OCI-LY1 (cell line): ENCODE data around the gene RALY.

Source experiments
- H2AFZ ChIP-seq: fragments of 200-600 bp; sonication (generic), shearing (Covaris generic); 2 replicates; pipeline ENCODE4 v1.6.0; 2014; ENCODE audit warnings: antibody characterized with exemption, mild to moderate bottlenecking, low read length
- H3F3A ChIP-seq: fragments of 200-600 bp; sonication (generic), shearing (Covaris generic); 2 replicates; pipeline ENCODE4 v1.6.0; 2014; ENCODE audit warnings: mild to moderate bottlenecking, antibody characterized with exemption, low read length, moderate library complexity; ENCODE audit not compliant: insufficient read depth
- H3K27ac ChIP-seq: fragments of 200-600 bp; sonication (generic); 2 replicates; pipeline ENCODE4 v1.5.1; 2014; ENCODE audit warnings: low read length, mixed run types, mild to moderate bottlenecking, low read depth; ENCODE audit not compliant: poor library complexity, severe bottlenecking
- H3K27me3 ChIP-seq: fragments of 200-600 bp; sonication (generic); 2 replicates; pipeline ENCODE4 v1.6.0; 2014; ENCODE audit warnings: antibody characterized with exemption, mild to moderate bottlenecking, low read length, moderate library complexity; ENCODE audit not compliant: insufficient read depth
- H3K36me3 ChIP-seq: fragments of 200-600 bp; sonication (generic); 2 replicates; pipeline ENCODE4 v1.6.1; 2014; ENCODE audit warnings: mild to moderate bottlenecking, antibody characterized with exemption, low read length, moderate library complexity, mixed read lengths; ENCODE audit not compliant: insufficient read depth
- H3K4me1 ChIP-seq: fragments of 200-600 bp; sonication (generic); 2 replicates; pipeline ENCODE4 v1.5.1; 2014; ENCODE audit warnings: mild to moderate bottlenecking, low read length, moderate library complexity; ENCODE audit not compliant: insufficient read depth, severe bottlenecking
- H3K4me2 ChIP-seq: fragments of 200-600 bp; sonication (generic), shearing (Covaris generic); 2 replicates; pipeline ENCODE4 v1.6.1; 2014; ENCODE audit warnings: low read length
- H3K4me3 ChIP-seq: fragments of 200-600 bp; sonication (generic); 2 replicates; pipeline ENCODE4 v1.5.1; 2014; ENCODE audit warnings: low read length, low read depth, mild to moderate bottlenecking, mixed read lengths; ENCODE audit not compliant: poor library complexity, severe bottlenecking
- H3K79me2 ChIP-seq: fragments of 200-600 bp; shearing (Covaris generic); 2 replicates; pipeline ENCODE4 v1.6.1; 2016; ENCODE audit warnings: mixed run types, low read length, mixed read lengths; ENCODE audit not compliant: insufficient read depth
- H3K9ac ChIP-seq: fragments of 200-600 bp; sonication (generic), shearing (Covaris generic); 2 replicates; pipeline ENCODE4 v1.6.1; 2014; ENCODE audit warnings: mild to moderate bottlenecking, low read length, mixed read lengths
- H3K9me2 ChIP-seq: fragments of 200-600 bp; sonication (generic), shearing (Covaris generic); 2 replicates; pipeline ENCODE4 v1.6.1; 2014; ENCODE audit warnings: low read depth, mild to moderate bottlenecking, low read length, mixed read lengths
- H3K9me3 ChIP-seq: fragments of 200-600 bp; shearing (Covaris generic); 2 replicates; pipeline ENCODE4 v1.6.1; 2014; ENCODE audit warnings: low read length, mixed read lengths
- H4K20me1 ChIP-seq: fragments of 200-600 bp; sonication (generic), shearing (Covaris generic); 2 replicates; pipeline ENCODE4 v1.6.0; 2016; ENCODE audit warnings: mild to moderate bottlenecking, low read length; ENCODE audit not compliant: insufficient read depth
- CTCF ChIP-seq: fragments of 200-600 bp; sonication (generic), shearing (Covaris generic); IDR thresholded peaks from 2 replicates; pipeline ENCODE4 v1.5.1; 2017; ENCODE audit warnings: mild to moderate bottlenecking, antibody characterized with exemption, low read length, moderate library complexity, mixed read lengths
- EZH2 ChIP-seq: fragments of 200-600 bp; sonication (generic), shearing (Covaris generic); IDR thresholded peaks from 2 replicates; pipeline ENCODE4 v1.8.0; 2017; ENCODE audit warnings: borderline replicate concordance, mixed run types, mild to moderate bottlenecking, antibody characterized with exemption, low read length, moderate library complexity, mixed read lengths

RALY gene

GRCh38 chr20:34062570-34063482 is 69.1 kb downstream of the RALY start:
- Histone ChIP-seq H4K20me1 (no peaks in the 10 kb centered on the region), H3K9ac (no peak overlapping the region), H3K9me2 (no peaks in the 10 kb centered on the region), H3K4me2 (no peak overlapping the region), H3F3A (no peaks in the 10 kb centered on the region), H3K9me3 (no peaks in the 10 kb centered on the region), H2AFZ (no peak overlapping the region), H3K4me1 (peaks cover 11% of the 10 kb centered on the region), H3K27me3 (no peaks in the 10 kb centered on the region), H3K79me2 (peaks cover 3% of the 10 kb centered on the region), H3K36me3 (peaks cover 43% of the 10 kb centered on the region; the same call in 1 of the 2 replicates), H3K27ac (no peak overlapping the region), H3K4me3 (no peak overlapping the region)
- no peak for TF ChIP-seq EZH2

- no peak overlapping the region for H3K4me3 ChIP-seq
- peaks cover 3% of the 10 kb centered on the region; the same call in 1 of the 2 replicates for H3K79me2 ChIP-seq
- no peak overlapping the region for H3K27ac ChIP-seq
- no peaks in the 10 kb centered on the region for H3F3A ChIP-seq
- no peaks in the 10 kb centered on the region for H3K27me3 ChIP-seq
- H3K36me3 ChIP-seq: peaks cover 41% of the 10 kb centered on the region; the same call in 1 of the 2 replicates
- no peak overlapping the region for H2AFZ ChIP-seq
- TF ChIP-seq CTCF (no peak), EZH2 (no peak)
- no peaks in the 10 kb centered on the region for H3K9me2 ChIP-seq
- no peaks in the 10 kb centered on the region for H4K20me1 ChIP-seq
- no peak overlapping the region for H3K4me2 ChIP-seq
- H3K4me1 ChIP-seq: no peaks in the 10 kb centered on the region
- H3K9ac ChIP-seq: no peak overlapping the region
- H3K9me3 ChIP-seq: no peaks in the 10 kb centered on the region
Observed at GRCh38 chr20:34064286-34064685, 70.6 kb downstream of the RALY start.

GRCh38 chr20:34065260-34065659 is 71.5 kb downstream of the RALY start:
- no peaks in the 10 kb centered on the region for H3K4me1 ChIP-seq
- no peaks in the 10 kb centered on the region for H3K27me3 ChIP-seq
- H4K20me1 ChIP-seq: no peaks in the 10 kb centered on the region
- H3K36me3 ChIP-seq: peaks cover 31% of the 10 kb centered on the region; the same call in 1 of the 2 replicates
- no peak for TF ChIP-seq CTCF
- TF ChIP-seq EZH2: no peak
- H3F3A ChIP-seq: no peaks in the 10 kb centered on the region
- no peak overlapping the region for H3K9ac ChIP-seq
- H3K4me3 ChIP-seq: no peak overlapping the region
- H3K27ac ChIP-seq: no peak overlapping the region
- H3K79me2 ChIP-seq: no peaks in the 10 kb centered on the region; the same call in 1 of the 2 replicates
- no peaks in the 10 kb centered on the region for H3K9me3 ChIP-seq
- no peak overlapping the region for H3K4me2 ChIP-seq
- no peak overlapping the region for H2AFZ ChIP-seq
- H3K9me2 ChIP-seq: no peaks in the 10 kb centered on the region
